Endothelial cell of umbilical vein (primary cell): ENCODE measurements around the gene KLHL36. TPM values are rescaled to one million over a fixed set of nuclear protein-coding genes. Genes with fewer than 3 reads are reported as not detected.

Experiments
- BruUV-seq: library from RNA; stranded (reverse); fragments of 400-500 nt; replicated peaks from 2 replicates; lab custom pipeline; 2021; lab: Mats Ljungman, UMichigan
- CTCF ChIA-PET: fragments of 300-600, 350-600 bp; sonication (Branson Sonifier 250); formaldehyde crosslinking; loops from one replicate; lab custom pipeline; 2021; ENCODE audit warnings: antibody characterized with exemption, inconsistent platforms; lab: Charles Lee
- POLR2A ChIA-PET: fragments of 300-600, 350-600 bp; sonication (Branson Sonifier 250); formaldehyde crosslinking; loops from one replicate; lab custom pipeline; 2021; ENCODE audit warnings: antibody characterized with exemption, inconsistent platforms; lab: Charles Lee
- DNase-seq: peaks from one replicate; pipeline ENCODE4 v3.0.0-alpha.2; 2011; ENCODE audit warnings: low read depth, low spot score
- FAIRE-seq: peaks from 2 replicates; lab custom pipeline; 2011; peaks lifted over from hg19 to GRCh38; lab: Jason Lieb, UNC
- H2AFZ ChIP-seq: 2 replicates; pipeline ENCODE4 v1.6.0; 2012; ENCODE audit warnings: low read depth, low read length, control low read depth, inconsistent platforms
- H3K27ac ChIP-seq: 2 replicates; pipeline ENCODE4 v1.5.1; 2011; ENCODE audit warnings: low read depth, mild to moderate bottlenecking, control low read depth, low read length, moderate library complexity; ENCODE audit not compliant: insufficient read depth
- H3K27me3 ChIP-seq, 2 experiments: 2 replicates each; pipeline versions ENCODE4 v1.6.0 to v1.6.1; 2011; ENCODE audit warnings: low read length in 2 of 2, mixed read lengths in 1 of 2; ENCODE audit not compliant: control insufficient read depth in 2 of 2, insufficient read depth in 2 of 2
- H3K36me3 ChIP-seq, 2 experiments: 2 replicates in 1 of 2; 3 replicates in 1 of 2; pipeline ENCODE4 v1.5.1; 2011; ENCODE audit warnings: low read length in 2 of 2, mild to moderate bottlenecking in 1 of 2, moderate library complexity in 1 of 2; ENCODE audit not compliant: control insufficient read depth in 2 of 2, insufficient read depth in 2 of 2; ENCODE audit errors: extremely low read depth in 1 of 2
- H3K4me1 ChIP-seq: 3 replicates; pipeline ENCODE4 v1.5.1; 2011; ENCODE audit warnings: mild to moderate bottlenecking, low read length; ENCODE audit not compliant: control insufficient read depth, insufficient read depth; ENCODE audit errors: extremely low read depth
- H3K4me2 ChIP-seq: 2 replicates; pipeline ENCODE4 v1.6.1; 2011; ENCODE audit warnings: low read length, control low read depth, mixed read lengths; ENCODE audit not compliant: insufficient read depth
- H3K4me3 ChIP-seq, 3 experiments: fragments of 200-600 bp in 1 of 3; sonication (generic), shearing (Covaris generic) in 1 of 3; replicated peaks in 1 of 3; 2 replicates each; pipeline ENCODE4 v1.5.1; 2011 to 2016; ENCODE audit warnings: control low read depth in 3 of 3, low read length in 3 of 3, mild to moderate bottlenecking in 2 of 3, inconsistent platforms in 1 of 3, low read depth in 1 of 3, moderate library complexity in 1 of 3; ENCODE audit not compliant: insufficient read depth in 1 of 3
- H3K79me2 ChIP-seq: 2 replicates; pipeline ENCODE4 v1.6.0; 2012; ENCODE audit warnings: low read length, inconsistent platforms; ENCODE audit not compliant: control insufficient read depth, insufficient read depth
- H3K9ac ChIP-seq: replicated peaks from 2 replicates; pipeline ENCODE3; 2011; ENCODE audit warnings: low read length, control low read depth; ENCODE audit not compliant: insufficient read depth; ENCODE audit errors: extremely low read depth
- H3K9me1 ChIP-seq: replicated peaks from 3 replicates; pipeline ENCODE4 v1.6.0; 2011; ENCODE audit warnings: mild to moderate bottlenecking, low read length; ENCODE audit not compliant: control insufficient read depth, insufficient read depth; ENCODE audit errors: extremely low read depth
- H3K9me3 ChIP-seq: replicated peaks from 2 replicates; pipeline ENCODE4 v1.5.1; 2012; ENCODE audit warnings: low read length, inconsistent platforms; ENCODE audit not compliant: control insufficient read depth, insufficient read depth
- H4K20me1 ChIP-seq: replicated peaks from 2 replicates; pipeline ENCODE3; 2011; ENCODE audit warnings: mild to moderate bottlenecking, low read length; ENCODE audit not compliant: control insufficient read depth, insufficient read depth; ENCODE audit errors: extremely low read depth
- EZH2 ChIP-seq: IDR thresholded peaks from 2 replicates; pipeline ENCODE4 v1.6.1; 2012; ENCODE audit warnings: borderline replicate concordance, low read depth, mild to moderate bottlenecking, moderate library complexity, low read length, inconsistent platforms; ENCODE audit not compliant: severe bottlenecking
- FOS ChIP-seq: IDR thresholded peaks from 2 replicates; pipeline ENCODE4 v1.6.1; 2011; ENCODE audit warnings: mild to moderate bottlenecking, low read length, moderate library complexity, borderline replicate concordance; ENCODE audit not compliant: insufficient read depth
- GATA2 ChIP-seq: IDR thresholded peaks from 2 replicates; pipeline ENCODE4 v1.7.0; 2011; ENCODE audit warnings: low read depth, mild to moderate bottlenecking, moderate library complexity, mixed read lengths, low read length; ENCODE audit not compliant: insufficient read length, insufficient read depth
- JUN ChIP-seq: IDR thresholded peaks from 2 replicates; pipeline ENCODE4 v1.6.1; 2011; ENCODE audit warnings: borderline replicate concordance, low read depth; ENCODE audit not compliant: insufficient read length, insufficient read depth
- MAX ChIP-seq: IDR thresholded peaks from 2 replicates; pipeline ENCODE4 v1.6.1; 2011; ENCODE audit not compliant: insufficient read depth, insufficient read length
- MYC ChIP-seq: IDR thresholded peaks from one replicate; pipeline ENCODE4 v1.6.1; 2011; ENCODE audit warnings: mild to moderate bottlenecking, low read depth, low read length
- POLR2A ChIP-seq: IDR thresholded peaks from 2 replicates; pipeline ENCODE4 v1.6.1; 2012; ENCODE audit warnings: low read depth, mild to moderate bottlenecking, control low read depth, low read length
- POLR2AphosphoS5 ChIP-seq: IDR thresholded peaks from 2 replicates; pipeline ENCODE4 v1.6.1; 2012; ENCODE audit warnings: low read depth, mild to moderate bottlenecking, control low read depth, low read length, moderate library complexity; ENCODE audit not compliant: insufficient read depth
- dilution Hi-C: fragments of 300-500 bp; cut with MboI; formaldehyde crosslinking; loops from one replicate; pipeline ENCODE4 v1.15.0; 2019; ENCODE audit warnings: low sequenced_read_pairs; ENCODE audit not compliant: extremely low pct_ligation_motif_present
- intact Hi-C: fragments of 100-400 bp; cut with micrococcal nuclease; formaldehyde crosslinking; loops from one replicate; pipeline ENCODE4 v1.10.0; 2022
- polyA plus RNA-seq, 4 experiments: library from polyadenylated mRNA; depleted of rRNA in 3 of 4; stranded (reverse) in 3 of 4; unstranded in 1 of 4; fragments of >200 nt; gene quantifications; 2 replicates each; pipeline versions ENCODE4 v1.2.1 to v1.2.3, GENCODE V29; 2011 to 2012; ENCODE audit warnings: missing spikeins in 1 of 4
- total RNA-seq: library from RNA; stranded (reverse); gene quantifications from 2 replicates; pipeline ENCODE4 v1.2.3, GENCODE V29; 2021
- TF ChIP-seq, protein P1 (sequence below), 2 donors: IDR thresholded peaks; 1 replicate in 1 of 2; 2 replicates in 1 of 2; pipeline ENCODE4 v1.5.1; 2011; ENCODE audit warnings: low read length in 2 of 2, mild to moderate bottlenecking in 2 of 2, moderate library complexity in 2 of 2, control low read depth in 1 of 2, inconsistent platforms in 1 of 2, low read depth in 1 of 2; ENCODE audit not compliant: insufficient read depth in 1 of 2; ENCODE audit errors: extremely low read depth in 1 of 2

Gene KLHL36
- total and polyA plus RNA-seq, 2 donors (not counting 3 experiments of a cell fraction or from before 2014, with no cell fraction given): 31.3 to 38.8 TPM

GRCh38 chr16:84629580-84629979, 18.7 kb upstream of the KLHL36 start:
- dilution Hi-C loops: no loop called here
- no peaks in the 10 kb centered on the region for H3K9me3 ChIP-seq
- FAIRE-seq: no peak
- ChIA-PET POLR2A (no interaction called here), CTCF (interaction anchor here (0.7 to 3.9 kb wide), 6 partner anchors 12 to 341 kb away, joined by 3 to 24 read pairs (median 6); no protein-coding TSS in a partner anchor)
- H3K4me1 ChIP-seq: no peaks in the 10 kb centered on the region
- no peak for DNase-seq
- H3K9ac ChIP-seq: no peak overlapping the region
- TF ChIP-seq POLR2AphosphoS5: no peak
- no peaks in the 10 kb centered on the region for H4K20me1 ChIP-seq
- no peaks in the 10 kb centered on the region for H3K79me2 ChIP-seq
- no peak overlapping the region for H2AFZ ChIP-seq
- no peak overlapping the region for H3K27ac ChIP-seq
- peaks cover 0 to 4% of the 10 kb centered on the region in 2 experiments for H3K27me3 ChIP-seq
- BruUV-seq: no TSS peak
- no peaks in the 10 kb centered on the region for H3K9me1 ChIP-seq
- H3K4me2 ChIP-seq: no peak overlapping the region
- H3K36me3 ChIP-seq: no peaks in the 10 kb centered on the region
- no peak overlapping the region for H3K4me3 ChIP-seq
- intact Hi-C loops: no loop called here

GRCh38 chr16:84630009-84630408, 18.3 kb upstream of the KLHL36 start:
- CTCF ChIA-PET: interaction anchor here (0.7 to 3.9 kb wide), 5 partner anchors 11 to 341 kb away, joined by 3 to 24 read pairs (median 4); no protein-coding TSS in a partner anchor
- Histone ChIP-seq H2AFZ (no peak overlapping the region), H4K20me1 (no peaks in the 10 kb centered on the region), H3K4me1 (no peaks in the 10 kb centered on the region), H3K9me3 (no peaks in the 10 kb centered on the region), H3K4me2 (no peak overlapping the region), H3K79me2 (no peaks in the 10 kb centered on the region), H3K27me3 (peaks cover 0 to 4% of the 10 kb centered on the region in 2 experiments), H3K9me1 (no peaks in the 10 kb centered on the region), H3K9ac (no peak overlapping the region), H3K27ac (no peak overlapping the region), H3K36me3 (no peaks in the 10 kb centered on the region), H3K4me3 (no peak overlapping the region)
- POLR2A ChIA-PET: no interaction called here
- dilution Hi-C loops (no loop called here), intact Hi-C loops (no loop called here)
- TF ChIP-seq EZH2 (no peak), MAX (no peak), POLR2A (no peak), JUN (no peak), POLR2AphosphoS5 (no peak), MYC (no peak), FOS (no peak), GATA2 (no peak)
- TF ChIP-seq, protein P1, sequence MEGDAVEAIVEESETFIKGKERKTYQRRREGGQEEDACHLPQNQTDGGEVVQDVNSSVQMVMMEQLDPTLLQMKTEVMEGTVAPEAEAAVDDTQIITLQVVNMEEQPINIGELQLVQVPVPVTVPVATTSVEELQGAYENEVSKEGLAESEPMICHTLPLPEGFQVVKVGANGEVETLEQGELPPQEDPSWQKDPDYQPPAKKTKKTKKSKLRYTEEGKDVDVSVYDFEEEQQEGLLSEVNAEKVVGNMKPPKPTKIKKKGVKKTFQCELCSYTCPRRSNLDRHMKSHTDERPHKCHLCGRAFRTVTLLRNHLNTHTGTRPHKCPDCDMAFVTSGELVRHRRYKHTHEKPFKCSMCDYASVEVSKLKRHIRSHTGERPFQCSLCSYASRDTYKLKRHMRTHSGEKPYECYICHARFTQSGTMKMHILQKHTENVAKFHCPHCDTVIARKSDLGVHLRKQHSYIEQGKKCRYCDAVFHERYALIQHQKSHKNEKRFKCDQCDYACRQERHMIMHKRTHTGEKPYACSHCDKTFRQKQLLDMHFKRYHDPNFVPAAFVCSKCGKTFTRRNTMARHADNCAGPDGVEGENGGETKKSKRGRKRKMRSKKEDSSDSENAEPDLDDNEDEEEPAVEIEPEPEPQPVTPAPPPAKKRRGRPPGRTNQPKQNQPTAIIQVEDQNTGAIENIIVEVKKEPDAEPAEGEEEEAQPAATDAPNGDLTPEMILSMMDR (IDR thresholded peaks at IDR 0.05; ENCODE audit: extremely low read depth in 1 of 2, insufficient read depth in 1 of 2, low read depth in 1 of 2, low read length in 2 of 2): no peak
- no peak for FAIRE-seq
- no peak for DNase-seq
- BruUV-seq: no TSS peak
